GM12892 (cell line): ENCODE data around the gene ASPSCR1.

Experiments used
- POLR2A ChIP-seq: IDR thresholded peaks from 2 replicates; pipeline ENCODE4 v1.6.1; 2011; ENCODE audit warnings: low read depth, low read length, control low read depth
- POLR2AphosphoS5 ChIP-seq: IDR thresholded peaks from 2 replicates; pipeline ENCODE4 v1.6.1; 2011; ENCODE audit warnings: low read depth, low read length, control low read depth
- TAF1 ChIP-seq: IDR thresholded peaks from 2 replicates; pipeline ENCODE4 v1.6.1; 2011; ENCODE audit warnings: low read depth, mild to moderate bottlenecking, control low read depth, low read length, borderline replicate concordance

- TF ChIP-seq POLR2AphosphoS5, result no peak
- TF ChIP-seq POLR2A, result peak; percentile 17; the same call in 1 of the 2 replicates
- TF ChIP-seq TAF1, result no peak
These were observed 81.4 kb downstream of the ASPSCR1 start for GRCh38 chr17:82058855-82059249.
